ENCODE results near the gene TCF19. TPM values are rescaled to one million over a fixed set of nuclear protein-coding genes. Genes with fewer than 3 reads are reported as not detected.
A peak's percentile ranks its signal among the peaks of the same experiment; 100 is the strongest.
"Not testable (repeated sequence)": the region's sequence is repeated elsewhere in the genome, so short reads cannot be mapped to it uniquely, and the experiment has no call there.

The TCF19 gene
- total RNA-seq, 1 experiment from 2014 or later: 49.5 TPM

DNA sequence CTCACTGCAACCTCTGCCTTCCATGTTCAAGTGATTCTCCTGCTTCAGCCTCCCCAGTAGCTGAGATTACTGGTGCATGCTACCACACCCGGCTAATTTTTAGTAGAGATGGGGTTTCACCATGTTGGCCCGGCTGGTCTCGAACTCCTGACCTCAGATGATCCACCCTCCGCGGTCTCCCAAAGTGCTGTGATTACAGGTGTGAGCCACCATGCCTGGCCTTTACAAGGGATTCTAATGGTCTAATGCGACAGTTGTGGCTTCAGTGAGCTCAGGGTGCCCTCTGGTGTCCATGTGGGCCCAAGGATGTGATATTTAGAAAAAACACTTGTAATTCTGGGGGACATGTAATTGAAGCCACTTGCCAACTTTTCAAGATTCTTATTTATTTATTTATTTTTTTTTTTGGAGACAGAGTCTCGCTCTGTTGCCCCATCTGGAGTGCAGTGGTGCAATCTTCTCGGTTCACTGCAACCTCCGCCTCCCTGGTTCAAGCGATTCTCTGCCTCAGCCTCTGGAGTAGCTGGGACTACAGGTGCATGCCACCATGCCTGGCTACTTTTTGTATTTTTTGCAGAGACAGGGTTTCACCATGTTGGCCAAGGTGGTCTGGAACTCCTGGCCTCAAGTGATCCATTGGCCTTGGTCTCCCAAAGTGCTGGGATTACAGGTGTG lies 34.2 kb downstream of the TCF19 start:
- H3K4me3 Mint-ChIP-seq (ENCODE audit: low read depth, unreplicated experiment); H3K9me3 Mint-ChIP-seq (ENCODE audit: low read depth, unreplicated experiment); BruUV-seq (replicated peaks); H3K27me3 Mint-ChIP-seq (ENCODE audit: unreplicated experiment): not testable (repeated sequence)
- Mint-ChIP-seq H3K27ac (ENCODE audit: unreplicated experiment) (peak overlapping the region; percentile 83), H3K4me1 (ENCODE audit: low read depth, unreplicated experiment) (peaks cover 26% of the 10 kb centered on the region), H3K36me3 (ENCODE audit: insufficient read depth, unreplicated experiment) (peaks cover 21% of the 10 kb centered on the region)
- peak; percentile 94 for DNase-seq
- TF ChIP-seq, protein P1, sequence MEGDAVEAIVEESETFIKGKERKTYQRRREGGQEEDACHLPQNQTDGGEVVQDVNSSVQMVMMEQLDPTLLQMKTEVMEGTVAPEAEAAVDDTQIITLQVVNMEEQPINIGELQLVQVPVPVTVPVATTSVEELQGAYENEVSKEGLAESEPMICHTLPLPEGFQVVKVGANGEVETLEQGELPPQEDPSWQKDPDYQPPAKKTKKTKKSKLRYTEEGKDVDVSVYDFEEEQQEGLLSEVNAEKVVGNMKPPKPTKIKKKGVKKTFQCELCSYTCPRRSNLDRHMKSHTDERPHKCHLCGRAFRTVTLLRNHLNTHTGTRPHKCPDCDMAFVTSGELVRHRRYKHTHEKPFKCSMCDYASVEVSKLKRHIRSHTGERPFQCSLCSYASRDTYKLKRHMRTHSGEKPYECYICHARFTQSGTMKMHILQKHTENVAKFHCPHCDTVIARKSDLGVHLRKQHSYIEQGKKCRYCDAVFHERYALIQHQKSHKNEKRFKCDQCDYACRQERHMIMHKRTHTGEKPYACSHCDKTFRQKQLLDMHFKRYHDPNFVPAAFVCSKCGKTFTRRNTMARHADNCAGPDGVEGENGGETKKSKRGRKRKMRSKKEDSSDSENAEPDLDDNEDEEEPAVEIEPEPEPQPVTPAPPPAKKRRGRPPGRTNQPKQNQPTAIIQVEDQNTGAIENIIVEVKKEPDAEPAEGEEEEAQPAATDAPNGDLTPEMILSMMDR (IDR thresholded peaks at IDR 0.05; ENCODE audit: unreplicated experiment): peak; percentile 95
- CTCF ChIA-PET: interaction anchor here (0.6 to 2.4 kb wide), 23 partner anchors 10 to 384 kb away, joined by 3 to 43 read pairs (median 4); partner anchors contain the start of genes CCHCR1, PSORS1C1, PSORS1C2 and TCF19
- intact Hi-C loops (cut with micrococcal nuclease; ENCODE audit: unreplicated experiment): loop anchor here (1.0 kb wide), 1 partner anchor 55 kb away; no protein-coding TSS in a partner anchor

DNA sequence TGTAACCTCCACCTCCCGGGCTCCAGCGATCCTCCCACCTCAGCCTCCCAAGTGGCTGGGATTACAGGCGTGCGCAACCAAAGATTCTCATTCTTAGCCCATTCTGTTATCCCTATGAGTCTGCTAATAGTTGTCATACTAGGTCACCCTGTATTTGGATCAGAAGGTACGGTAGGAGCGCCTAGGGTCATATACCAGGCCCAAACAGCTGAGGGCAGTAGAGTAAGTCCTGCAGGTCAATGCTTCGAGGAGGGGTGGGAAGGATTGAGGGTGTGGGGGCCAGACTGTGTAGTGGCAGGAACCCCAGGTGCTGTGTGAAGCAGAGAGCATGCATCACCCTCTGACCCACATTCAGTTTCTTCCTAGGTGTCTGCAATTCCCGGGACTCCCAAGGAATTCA lies 34.8 kb downstream of the TCF19 start:
- intact Hi-C loops (cut with micrococcal nuclease; ENCODE audit: unreplicated experiment): no loop called here
- Mint-ChIP-seq H3K36me3 (ENCODE audit: insufficient read depth, unreplicated experiment) (peaks cover 21% of the 10 kb centered on the region), H3K27ac (ENCODE audit: unreplicated experiment) (no peak overlapping the region), H3K4me1 (ENCODE audit: low read depth, unreplicated experiment) (peaks cover 20% of the 10 kb centered on the region), H3K9me3 (ENCODE audit: low read depth, unreplicated experiment) (peaks cover 3% of the 10 kb centered on the region), H3K27me3 (ENCODE audit: unreplicated experiment) (no peaks in the 10 kb centered on the region), H3K4me3 (ENCODE audit: low read depth, unreplicated experiment) (no peak overlapping the region)
- DNase-seq: no peak
- TF ChIP-seq, protein P1 (IDR thresholded peaks at IDR 0.05; ENCODE audit: unreplicated experiment): no peak
- CTCF ChIA-PET: interaction anchor here (0.7 to 2.4 kb wide), 12 partner anchors 10 to 249 kb away, joined by 3 to 43 read pairs (median 9); partner anchors contain the start of genes CCHCR1, PSORS1C1, PSORS1C2 and TCF19
- no TSS peak for BruUV-seq (replicated peaks)

DNA sequence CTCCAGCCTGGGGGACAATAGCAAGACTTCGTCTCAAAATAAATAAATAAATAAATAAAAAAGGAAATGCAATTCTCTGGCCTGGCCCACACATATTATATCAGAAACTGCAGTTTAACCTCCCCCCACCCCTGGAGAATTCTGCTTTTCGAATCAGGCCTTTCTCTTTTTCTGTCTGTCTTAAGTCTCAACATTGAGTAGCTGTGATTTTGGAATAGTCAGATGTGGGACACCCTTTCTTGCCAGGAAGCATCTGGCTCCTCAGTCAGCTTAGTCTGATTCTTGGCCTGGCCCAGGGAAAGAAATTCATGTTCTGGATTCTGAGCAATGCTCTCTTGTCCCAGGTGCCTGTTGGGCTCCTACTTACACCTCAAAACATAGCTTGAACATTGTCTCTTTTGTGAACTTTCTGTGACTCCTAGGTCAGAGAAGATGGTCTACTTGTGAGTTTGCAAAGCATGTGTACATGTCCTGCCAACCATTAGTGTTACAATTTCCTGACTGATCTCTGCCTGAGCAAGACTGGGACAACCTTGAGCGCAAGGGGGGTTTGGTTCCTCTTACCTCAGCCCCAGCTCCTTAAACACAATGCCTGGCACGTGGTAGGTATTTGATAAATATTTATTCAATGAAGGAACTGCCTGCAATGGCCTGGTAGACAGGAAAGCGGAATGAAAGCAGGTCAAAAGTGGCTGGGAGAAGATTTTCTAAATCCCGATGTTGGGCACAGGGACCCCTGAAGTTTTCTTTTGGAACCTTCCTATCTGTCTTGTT lies 35.9 kb downstream of the TCF19 start:
- H3K27me3 Mint-ChIP-seq (ENCODE audit: unreplicated experiment): no peaks in the 10 kb centered on the region
- no peak overlapping the region for H3K27ac Mint-ChIP-seq (ENCODE audit: unreplicated experiment)
- BruUV-seq (replicated peaks): no TSS peak
- no peak for DNase-seq
- CTCF ChIA-PET: interaction anchor here (0.7 to 1.5 kb wide), 5 partner anchors 44 to 248 kb away, joined by 3 to 4 read pairs (median 3); no protein-coding TSS in a partner anchor
- H3K36me3 Mint-ChIP-seq (ENCODE audit: insufficient read depth, unreplicated experiment): peaks cover 32% of the 10 kb centered on the region
- H3K9me3 Mint-ChIP-seq (ENCODE audit: low read depth, unreplicated experiment): peaks cover 3% of the 10 kb centered on the region
- no peak overlapping the region for H3K4me3 Mint-ChIP-seq (ENCODE audit: low read depth, unreplicated experiment)
- H3K4me1 Mint-ChIP-seq (ENCODE audit: low read depth, unreplicated experiment): peaks cover 28% of the 10 kb centered on the region
- intact Hi-C loops (cut with micrococcal nuclease; ENCODE audit: unreplicated experiment): no loop called here
- TF ChIP-seq, protein P1 (IDR thresholded peaks at IDR 0.05; ENCODE audit: unreplicated experiment): no peak

DNA sequence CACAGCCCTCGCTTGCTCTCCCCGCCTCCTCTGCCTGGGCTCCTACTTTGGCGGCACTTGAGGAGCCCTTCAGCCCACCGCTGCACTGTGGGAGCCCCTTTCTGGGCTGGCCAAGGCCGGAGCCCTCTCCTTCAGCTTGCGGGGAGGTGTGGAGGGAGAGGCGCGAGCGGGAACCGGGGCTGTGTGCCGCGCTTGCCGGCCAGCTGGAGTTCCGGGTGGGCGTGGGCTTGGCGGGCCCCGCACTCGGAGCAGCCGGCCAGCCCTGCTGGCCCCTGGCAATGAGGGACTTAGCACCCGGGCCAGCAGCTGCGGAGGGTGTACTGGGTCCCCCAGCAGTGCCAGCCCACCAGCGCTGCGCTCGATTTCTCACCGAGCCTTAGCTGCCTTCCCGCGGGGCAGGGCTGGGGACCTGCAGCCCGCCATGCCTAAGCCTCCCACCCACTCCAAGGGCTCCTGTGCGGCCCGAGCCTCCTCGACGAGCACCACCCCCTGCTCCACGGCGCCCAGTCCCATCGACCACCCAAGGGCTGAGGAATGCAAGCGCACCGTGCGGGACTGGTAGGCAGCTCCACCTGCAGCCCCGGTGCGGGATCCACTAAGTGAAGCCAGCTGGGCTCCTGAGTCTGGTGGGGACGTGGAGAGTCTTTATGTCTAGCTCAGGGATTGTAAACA lies 37.1 kb downstream of the TCF19 start:
- peaks cover 35% of the 10 kb centered on the region for H3K36me3 Mint-ChIP-seq (ENCODE audit: insufficient read depth, unreplicated experiment)
- not testable (repeated sequence) for H3K4me3 Mint-ChIP-seq (ENCODE audit: low read depth, unreplicated experiment)

DNA sequence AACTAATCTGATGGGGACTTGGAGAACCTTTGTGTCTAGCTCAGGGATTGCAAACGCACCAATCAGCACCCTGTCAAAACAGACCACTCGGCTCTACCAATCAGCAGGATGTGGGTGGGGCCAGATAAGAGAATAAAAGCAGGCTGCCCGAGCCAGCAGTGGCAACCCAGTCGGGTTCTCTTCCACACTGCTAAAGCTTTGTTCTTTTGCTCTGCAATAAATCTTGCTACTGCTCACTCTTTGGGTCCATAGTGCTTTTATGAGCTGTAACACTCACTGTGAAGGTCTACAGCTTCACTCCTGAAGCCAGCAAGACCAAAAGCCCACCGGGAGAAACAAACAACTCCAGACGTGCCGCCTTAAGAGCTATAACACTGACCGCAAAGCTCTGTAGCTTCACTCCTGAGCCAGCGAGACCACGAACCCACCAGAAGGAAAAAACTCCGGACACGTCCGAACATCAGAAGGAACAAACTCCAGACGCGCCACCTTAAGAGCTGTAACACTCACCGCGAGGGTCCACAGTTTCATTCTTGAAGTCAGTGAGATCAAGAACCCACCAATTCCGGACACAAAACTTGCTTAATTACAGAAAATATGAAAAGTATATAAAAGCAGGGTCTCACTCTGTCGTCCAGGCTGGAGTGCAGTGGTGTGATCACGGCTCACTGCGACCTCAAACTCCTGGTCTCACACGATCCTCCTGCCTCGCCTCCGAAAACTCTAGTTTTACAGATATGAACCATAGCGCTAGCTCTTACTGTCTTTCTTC lies 38.0 kb downstream of the TCF19 start:
- BruUV-seq (replicated peaks); H3K27me3 Mint-ChIP-seq (ENCODE audit: unreplicated experiment); DNase-seq; H3K9me3 Mint-ChIP-seq (ENCODE audit: low read depth, unreplicated experiment): not testable (repeated sequence)
- Mint-ChIP-seq H3K4me3 (ENCODE audit: low read depth, unreplicated experiment) (peak overlapping the region; percentile 88), H3K27ac (ENCODE audit: unreplicated experiment) (peak overlapping the region; percentile 33), H3K4me1 (ENCODE audit: low read depth, unreplicated experiment) (peaks cover 48% of the 10 kb centered on the region), H3K36me3 (ENCODE audit: insufficient read depth, unreplicated experiment) (peaks cover 40% of the 10 kb centered on the region)
- intact Hi-C loops (cut with micrococcal nuclease; ENCODE audit: unreplicated experiment): loop anchor here (1.0 kb wide), 1 partner anchor 171 kb away; no protein-coding TSS in a partner anchor
- CTCF ChIA-PET: interaction anchor here (0.9 to 3.5 kb wide), 5 partner anchors 50 to 176 kb away, joined by 3 to 77 read pairs (median 3); no protein-coding TSS in a partner anchor

More for the DNA sequence above, 37.1 kb downstream of the TCF19 start:
- intact Hi-C loops (cut with micrococcal nuclease; ENCODE audit: unreplicated experiment); BruUV-seq (replicated peaks); DNase-seq; H3K9me3 Mint-ChIP-seq (ENCODE audit: low read depth, unreplicated experiment); H3K27ac Mint-ChIP-seq (ENCODE audit: unreplicated experiment); H3K27me3 Mint-ChIP-seq (ENCODE audit: unreplicated experiment): not testable (repeated sequence)
- H3K4me1 Mint-ChIP-seq (ENCODE audit: low read depth, unreplicated experiment): peaks cover 40% of the 10 kb centered on the region
- CTCF ChIA-PET: interaction anchor here (1.3 to 3.5 kb wide), 3 partner anchors 58 to 172 kb away, joined by 3 to 77 read pairs (median 3); no protein-coding TSS in a partner anchor

Measured in Calu3 (cell line).